Keratinocyte (primary cell): Measurements from ENCODE around the gene GTF2H1. TPM values are rescaled to one million over a fixed set of nuclear protein-coding genes. Genes with fewer than 3 reads are reported as not detected.

Source experiments
- DNase-seq: peaks from one replicate; pipeline ENCODE4 v3.0.0-alpha.2; 2011; ENCODE audit warnings: low read depth, missing footprints, low spot score
- FAIRE-seq: peaks from 2 replicates; lab custom pipeline; 2011; peaks lifted over from hg19 to GRCh38; lab: Jason Lieb, UNC
- H2AFZ ChIP-seq: 2 replicates; pipeline ENCODE4 v1.6.0; 2012; ENCODE audit warnings: low read length, control low read depth, inconsistent platforms; ENCODE audit not compliant: control insufficient read depth
- H3K27ac ChIP-seq: 2 replicates; pipeline ENCODE4 v1.5.1; 2011; ENCODE audit warnings: low read length; ENCODE audit not compliant: control insufficient read depth, insufficient read depth
- H3K27me3 ChIP-seq: 3 replicates; pipeline ENCODE4 v1.6.0; 2011; ENCODE audit warnings: low read length; ENCODE audit not compliant: control insufficient read depth, insufficient read depth; ENCODE audit errors: extremely low read depth
- H3K36me3 ChIP-seq, 2 experiments: 2 replicates in 1 of 2; 3 replicates in 1 of 2; pipeline ENCODE4 v1.5.1; 2011; ENCODE audit warnings: low read length in 2 of 2, mild to moderate bottlenecking in 1 of 2; ENCODE audit not compliant: control insufficient read depth in 2 of 2, insufficient read depth in 2 of 2; ENCODE audit errors: extremely low read depth in 1 of 2
- H3K4me1 ChIP-seq: 3 replicates; pipeline ENCODE4 v1.5.1; 2011; ENCODE audit warnings: low read length; ENCODE audit not compliant: control insufficient read depth, insufficient read depth; ENCODE audit errors: extremely low read depth
- H3K4me2 ChIP-seq: 3 replicates; pipeline ENCODE4 v1.6.0; 2011; ENCODE audit warnings: low read depth, low read length; ENCODE audit not compliant: control insufficient read depth, insufficient read depth; ENCODE audit errors: extremely low read depth
- H3K4me3 ChIP-seq, 3 experiments: fragments of 200-600 bp in 1 of 3; sonication (generic) in 1 of 3; 2 replicates in 2 of 3; 3 replicates in 1 of 3; pipeline ENCODE4 v1.5.1; 2011 to 2016; ENCODE audit warnings: low read length in 3 of 3, mild to moderate bottlenecking in 3 of 3, control low read depth in 2 of 3, inconsistent platforms in 1 of 3, low read depth in 1 of 3, mixed read lengths in 1 of 3, mixed run types in 1 of 3, moderate library complexity in 1 of 3; ENCODE audit not compliant: control insufficient read depth in 2 of 3, insufficient read depth in 2 of 3; ENCODE audit errors: extremely low read depth in 1 of 3
- H3K79me2 ChIP-seq: 2 replicates; pipeline ENCODE4 v1.6.0; 2012; ENCODE audit warnings: low read length; ENCODE audit not compliant: control insufficient read depth, insufficient read depth
- H3K9ac ChIP-seq: 3 replicates; pipeline ENCODE4 v1.6.0; 2011; ENCODE audit warnings: low read length; ENCODE audit not compliant: control insufficient read depth, insufficient read depth; ENCODE audit errors: extremely low read depth
- H3K9me1 ChIP-seq: 3 replicates; pipeline ENCODE4 v1.6.0; 2011; ENCODE audit warnings: low read length; ENCODE audit not compliant: control insufficient read depth, insufficient read depth; ENCODE audit errors: extremely low read depth
- H3K9me3 ChIP-seq: 2 replicates; pipeline ENCODE4 v1.5.1; 2012; ENCODE audit warnings: low read depth, low read length; ENCODE audit not compliant: control insufficient read depth
- H4K20me1 ChIP-seq: 3 replicates; pipeline ENCODE4 v1.6.0; 2011; ENCODE audit warnings: low read length; ENCODE audit not compliant: control insufficient read depth, insufficient read depth; ENCODE audit errors: extremely low read depth
- EZH2 ChIP-seq: IDR thresholded peaks from one replicate; pipeline ENCODE4 v1.6.1; 2012; ENCODE audit warnings: inconsistent platforms, mild to moderate bottlenecking, low read length, moderate library complexity
- dilution Hi-C: fragments of 300-500 bp; cut with MboI; formaldehyde crosslinking; loops from one replicate; pipeline ENCODE4 v1.7.0; 2020; ENCODE audit warnings: low sequenced_read_pairs; ENCODE audit not compliant: extremely low pct_ligation_motif_present
- polyA plus RNA-seq, 5 experiments: library from polyadenylated mRNA; depleted of rRNA in 3 of 5; stranded (reverse) in 3 of 5; stranded (forward) in 1 of 5; unstranded in 1 of 5; fragments of >200 nt; gene quantifications; 1 replicate in 1 of 5; 2 replicates in 3 of 5; 3 replicates in 1 of 5; pipeline versions ENCODE4 v1.2.1 to v1.2.3, GENCODE V29; 2011 to 2012; ENCODE audit warnings: missing spikeins in 2 of 5, low read depth in 1 of 5, low replicate concordance in 1 of 5
- TF ChIP-seq, protein P1 (sequence below), 3 experiments: IDR thresholded peaks in 1 of 3; conservative IDR thresholded peaks in 1 of 3; optimal IDR thresholded peaks in 1 of 3; 2 replicates in 2 of 3; 3 replicates in 1 of 3; pipeline versions ENCODE3 to v1.5.1; 2011; ENCODE audit warnings: low read length in 3 of 3, mild to moderate bottlenecking in 3 of 3, moderate library complexity in 2 of 3, control low read depth in 1 of 3, inconsistent platforms in 1 of 3; ENCODE audit not compliant: insufficient read depth in 2 of 3; ENCODE audit errors: extremely low read depth in 1 of 3

The GTF2H1 gene
- polyA plus RNA-seq, 1 donor (not counting 4 experiments of a cell fraction or from before 2014, with no cell fraction given) = 42.1 TPM

DNA sequence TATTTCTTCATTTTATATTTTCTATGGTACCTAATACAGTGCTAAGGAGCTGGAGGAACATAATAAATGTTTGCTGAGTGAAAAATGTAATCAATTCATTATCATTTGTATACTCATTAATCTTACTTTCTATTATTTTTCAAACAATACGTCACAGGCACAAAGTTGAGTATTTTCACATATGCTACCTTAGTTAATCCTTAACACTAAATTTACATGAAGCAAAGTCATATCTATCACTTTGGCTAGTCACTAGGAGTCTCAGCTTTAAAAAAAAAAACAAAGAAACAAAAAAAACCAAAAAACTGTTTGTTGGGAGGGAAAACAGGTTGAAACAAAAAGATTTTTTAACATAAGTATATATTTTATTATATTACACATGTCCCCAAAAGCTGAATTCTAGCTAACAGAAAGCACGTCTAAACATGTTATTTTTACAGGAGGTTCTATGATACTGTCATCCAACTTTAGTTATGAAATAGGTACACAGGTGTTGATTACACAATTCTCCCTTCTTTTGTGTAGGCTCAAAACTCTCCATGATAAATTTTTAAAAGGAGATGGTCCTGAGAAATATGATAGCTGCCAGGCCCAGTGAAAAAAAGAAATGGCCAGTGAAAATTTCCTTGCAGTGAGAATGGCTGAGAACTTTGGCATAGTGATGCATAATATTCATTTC, 14.8 kb upstream of the GTF2H1 start:
- Histone ChIP-seq H3K36me3 (peaks cover 13 to 20% of the 10 kb centered on the region in 2 experiments), H3K4me1 (peaks cover 26% of the 10 kb centered on the region), H2AFZ (no peak overlapping the region), H3K9ac (no peak overlapping the region), H3K79me2 (peaks cover 2% of the 10 kb centered on the region), H3K9me3 (no peaks in the 10 kb centered on the region), H3K9me1 (no peaks in the 10 kb centered on the region), H3K4me2 (peak overlapping the region; percentile 47), H3K27me3 (no peaks in the 10 kb centered on the region), H3K27ac (peak overlapping the region; percentile 62), H3K4me3 (no peak overlapping the region), H4K20me1 (no peaks in the 10 kb centered on the region)
- dilution Hi-C loops = no loop called here
- FAIRE-seq (peak; percentile 17), DNase-seq (no peak)
- TF ChIP-seq EZH2 = no peak
- TF ChIP-seq, protein P1, sequence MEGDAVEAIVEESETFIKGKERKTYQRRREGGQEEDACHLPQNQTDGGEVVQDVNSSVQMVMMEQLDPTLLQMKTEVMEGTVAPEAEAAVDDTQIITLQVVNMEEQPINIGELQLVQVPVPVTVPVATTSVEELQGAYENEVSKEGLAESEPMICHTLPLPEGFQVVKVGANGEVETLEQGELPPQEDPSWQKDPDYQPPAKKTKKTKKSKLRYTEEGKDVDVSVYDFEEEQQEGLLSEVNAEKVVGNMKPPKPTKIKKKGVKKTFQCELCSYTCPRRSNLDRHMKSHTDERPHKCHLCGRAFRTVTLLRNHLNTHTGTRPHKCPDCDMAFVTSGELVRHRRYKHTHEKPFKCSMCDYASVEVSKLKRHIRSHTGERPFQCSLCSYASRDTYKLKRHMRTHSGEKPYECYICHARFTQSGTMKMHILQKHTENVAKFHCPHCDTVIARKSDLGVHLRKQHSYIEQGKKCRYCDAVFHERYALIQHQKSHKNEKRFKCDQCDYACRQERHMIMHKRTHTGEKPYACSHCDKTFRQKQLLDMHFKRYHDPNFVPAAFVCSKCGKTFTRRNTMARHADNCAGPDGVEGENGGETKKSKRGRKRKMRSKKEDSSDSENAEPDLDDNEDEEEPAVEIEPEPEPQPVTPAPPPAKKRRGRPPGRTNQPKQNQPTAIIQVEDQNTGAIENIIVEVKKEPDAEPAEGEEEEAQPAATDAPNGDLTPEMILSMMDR (optimal IDR thresholded peaks at IDR 0.05 in 1 of 3, IDR thresholded peaks at IDR 0.05 in 1 of 3, conservative IDR thresholded peaks at IDR 0.05 in 1 of 3; ENCODE audit: extremely low read depth in 1 of 3, insufficient read depth in 2 of 3, low read length in 3 of 3) = no peak

DNA sequence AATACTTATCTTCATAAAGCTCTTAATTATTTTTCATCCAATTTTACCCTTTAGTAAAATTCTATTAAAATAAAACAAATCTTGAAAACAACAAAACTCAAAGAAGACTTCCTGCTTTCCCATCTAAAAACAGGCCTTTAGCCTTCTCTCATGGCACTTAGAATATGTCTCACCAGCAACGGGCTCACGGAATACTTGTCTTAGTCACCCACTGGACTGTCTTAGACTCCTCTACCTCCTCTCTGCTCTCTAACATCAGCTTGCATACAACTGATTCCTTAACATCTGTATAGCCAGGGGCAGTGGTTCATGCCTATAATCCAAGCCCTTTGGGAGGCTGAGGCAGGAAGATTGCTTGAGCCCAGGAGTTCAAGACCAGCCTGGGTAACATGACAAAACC, 14.1 kb upstream of the GTF2H1 start:
- Histone ChIP-seq H3K4me1 (peaks cover 32% of the 10 kb centered on the region), H3K9ac (no peak overlapping the region), H3K27me3 (no peaks in the 10 kb centered on the region), H3K9me3 (no peaks in the 10 kb centered on the region), H4K20me1 (no peaks in the 10 kb centered on the region), H3K36me3 (peaks cover 11 to 20% of the 10 kb centered on the region in 2 experiments), H2AFZ (no peak overlapping the region), H3K4me2 (no peak overlapping the region), H3K9me1 (no peaks in the 10 kb centered on the region), H3K27ac (peak overlapping the region; percentile 44), H3K4me3 (no peak overlapping the region), H3K79me2 (peaks cover 2% of the 10 kb centered on the region)
- dilution Hi-C loops = no loop called here
- no peak for FAIRE-seq
- no peak for TF ChIP-seq EZH2
- TF ChIP-seq, protein P1 (optimal IDR thresholded peaks at IDR 0.05 in 1 of 3, IDR thresholded peaks at IDR 0.05 in 1 of 3, conservative IDR thresholded peaks at IDR 0.05 in 1 of 3; ENCODE audit: extremely low read depth in 1 of 3, insufficient read depth in 2 of 3, low read length in 3 of 3) = no peak
- DNase-seq = no peak
